NCI-H1436 treated with DMSO at 0.1 percent for 48 hours (cell line): ENCODE data around the gene SYNE2.
"Not testable (repeated sequence)": the region's sequence is repeated elsewhere in the genome, so short reads cannot be mapped to it uniquely, and the experiment has no call there.

Source experiments
- DNase-seq: peaks from one replicate; lab custom pipeline; 2025; lab: John Stamatoyannopoulos, UW

The SYNE2 gene, protein sequence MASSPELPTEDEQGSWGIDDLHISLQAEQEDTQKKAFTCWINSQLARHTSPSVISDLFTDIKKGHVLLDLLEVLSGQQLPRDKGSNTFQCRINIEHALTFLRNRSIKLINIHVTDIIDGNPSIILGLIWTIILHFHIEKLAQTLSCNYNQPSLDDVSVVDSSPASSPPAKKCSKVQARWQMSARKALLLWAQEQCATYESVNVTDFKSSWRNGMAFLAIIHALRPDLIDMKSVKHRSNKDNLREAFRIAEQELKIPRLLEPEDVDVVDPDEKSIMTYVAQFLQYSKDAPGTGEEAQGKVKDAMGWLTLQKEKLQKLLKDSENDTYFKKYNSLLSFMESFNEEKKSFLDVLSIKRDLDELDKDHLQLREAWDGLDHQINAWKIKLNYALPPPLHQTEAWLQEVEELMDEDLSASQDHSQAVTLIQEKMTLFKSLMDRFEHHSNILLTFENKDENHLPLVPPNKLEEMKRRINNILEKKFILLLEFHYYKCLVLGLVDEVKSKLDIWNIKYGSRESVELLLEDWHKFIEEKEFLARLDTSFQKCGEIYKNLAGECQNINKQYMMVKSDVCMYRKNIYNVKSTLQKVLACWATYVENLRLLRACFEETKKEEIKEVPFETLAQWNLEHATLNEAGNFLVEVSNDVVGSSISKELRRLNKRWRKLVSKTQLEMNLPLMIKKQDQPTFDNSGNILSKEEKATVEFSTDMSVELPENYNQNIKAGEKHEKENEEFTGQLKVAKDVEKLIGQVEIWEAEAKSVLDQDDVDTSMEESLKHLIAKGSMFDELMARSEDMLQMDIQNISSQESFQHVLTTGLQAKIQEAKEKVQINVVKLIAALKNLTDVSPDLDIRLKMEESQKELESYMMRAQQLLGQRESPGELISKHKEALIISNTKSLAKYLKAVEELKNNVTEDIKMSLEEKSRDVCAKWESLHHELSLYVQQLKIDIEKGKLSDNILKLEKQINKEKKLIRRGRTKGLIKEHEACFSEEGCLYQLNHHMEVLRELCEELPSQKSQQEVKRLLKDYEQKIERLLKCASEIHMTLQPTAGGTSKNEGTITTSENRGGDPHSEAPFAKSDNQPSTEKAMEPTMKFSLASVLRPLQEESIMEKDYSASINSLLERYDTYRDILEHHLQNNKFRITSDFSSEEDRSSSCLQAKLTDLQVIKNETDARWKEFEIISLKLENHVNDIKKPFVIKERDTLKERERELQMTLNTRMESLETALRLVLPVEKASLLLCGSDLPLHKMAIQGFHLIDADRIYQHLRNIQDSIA (N-terminal part only)

GRCh38 chr14:63852817-63853731, at the start of gene SYNE2:
SYNE2 (plus strand) TSS chr14:63853004; CDS start chr14:63909149, 56,145 bp downstream.
- no peak for DNase-seq

GRCh38 chr14:63803221-63803791, 49.5 kb upstream of the SYNE2 start:
- DNase-seq, result not testable (repeated sequence)

DNA sequence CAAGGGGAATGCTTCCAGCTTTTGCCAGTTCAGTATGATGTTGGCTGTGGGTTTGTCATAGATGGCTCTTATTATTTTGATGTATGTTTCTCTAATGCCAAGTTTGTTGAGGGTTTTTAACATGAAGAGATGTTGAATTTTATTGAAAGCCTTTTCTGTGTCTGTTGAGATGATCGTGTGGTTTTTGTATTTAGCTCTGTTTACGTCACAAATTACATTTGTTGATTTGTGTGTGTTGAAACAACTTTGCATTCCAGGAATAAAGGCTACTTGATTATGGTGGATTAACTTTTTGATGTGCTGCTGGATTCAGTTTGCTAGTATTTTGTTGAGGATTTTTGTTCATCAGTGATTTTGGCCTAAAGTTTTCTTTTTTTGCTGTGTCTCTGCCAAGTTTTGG, 46.7 kb upstream of the SYNE2 start:
- DNase-seq, result not testable (repeated sequence)

DNA sequence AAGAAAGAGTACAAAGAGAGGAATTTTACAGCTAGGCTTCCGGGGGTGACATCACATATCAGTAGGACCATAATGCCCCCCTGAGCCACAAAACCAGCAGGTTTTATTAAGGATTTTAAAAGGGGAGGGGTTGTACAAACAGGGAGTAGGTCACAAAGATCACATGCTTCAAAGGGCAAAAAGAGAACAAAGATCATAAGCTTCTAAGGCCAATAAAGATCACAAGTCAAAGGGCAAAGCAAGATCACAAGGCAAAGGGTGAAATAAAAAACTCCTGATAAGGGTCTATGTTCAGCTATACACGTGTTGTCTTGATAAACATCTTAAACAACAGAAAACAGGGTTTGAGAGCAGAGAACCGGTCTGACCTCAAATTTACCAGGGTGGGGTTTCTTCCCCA, 41.1 kb upstream of the SYNE2 start:
- not testable (repeated sequence) for DNase-seq

GRCh38 chr14:63833728-63834127, 19.1 kb upstream of the SYNE2 start:
- no peak for DNase-seq

DNA sequence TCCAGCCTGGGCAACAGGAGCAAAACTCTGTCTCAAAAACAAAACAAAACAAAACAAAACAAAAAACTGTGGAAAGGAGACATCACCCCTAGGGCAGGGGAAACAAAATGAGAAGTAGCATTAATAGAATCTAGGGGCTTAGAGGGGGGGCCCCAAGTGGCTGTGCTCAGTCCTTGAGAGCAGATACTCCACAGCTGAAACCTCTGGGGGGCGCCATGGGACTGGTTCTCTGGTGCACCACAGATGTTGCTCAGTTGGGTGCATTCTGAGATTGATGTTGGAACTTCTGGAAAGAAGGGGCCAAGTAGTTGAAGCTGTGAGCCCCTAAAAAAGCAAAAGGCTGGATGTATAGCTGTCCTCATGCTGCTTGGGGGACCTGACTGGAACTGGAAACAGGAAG, 11.8 kb upstream of the SYNE2 start:
- no peak for DNase-seq

GRCh38 chr14:63843796-63844195, 9.0 kb upstream of the SYNE2 start:
- DNase-seq, result no peak

- DNase-seq, result no peak
These were observed 3.9 kb upstream of the SYNE2 start for GRCh38 chr14:63848890-63849289.

GRCh38 chr14:63852271-63852816, 460 bp upstream of the SYNE2 start:
- peak; percentile 19 for DNase-seq

- no peak for DNase-seq
These were observed 1.1 kb downstream of the SYNE2 start for GRCh38 chr14:63853831-63854293.

DNA sequence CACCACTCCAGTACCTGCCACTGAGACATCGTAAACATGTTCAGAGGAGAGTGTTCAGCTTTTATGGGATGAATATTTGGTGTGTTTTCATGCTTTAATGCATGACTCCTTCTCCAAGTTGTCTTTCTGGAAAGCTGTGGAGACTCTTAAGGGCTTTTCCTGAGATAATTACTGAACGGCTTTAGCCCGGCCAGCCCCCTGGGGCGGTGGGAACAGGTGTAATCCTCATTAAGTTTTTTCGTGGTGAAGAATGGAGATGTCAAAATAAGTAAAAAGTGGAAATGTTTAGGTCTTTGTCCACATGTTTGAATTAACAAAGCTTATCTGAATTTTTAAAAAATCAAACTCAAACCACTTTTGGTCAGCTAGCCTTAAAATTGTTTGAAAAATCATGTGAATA, 1.5 kb downstream of the SYNE2 start:
- DNase-seq, result no peak

- no peak for DNase-seq
These were observed 2.5 kb downstream of the SYNE2 start for GRCh38 chr14:63855281-63855680.

GRCh38 chr14:63857466-63858030, 4.7 kb downstream of the SYNE2 start:
- DNase-seq, result no peak

GRCh38 chr14:63860146-63860545, 7.3 kb downstream of the SYNE2 start:
- DNase-seq, result no peak

- no peak for DNase-seq
These were observed 9.4 kb downstream of the SYNE2 start for GRCh38 chr14:63862163-63862562.

- no peak for DNase-seq
These were observed 10.2 kb downstream of the SYNE2 start for GRCh38 chr14:63863004-63863403.

GRCh38 chr14:63864775-63865174, 12.0 kb downstream of the SYNE2 start:
- DNase-seq, result not testable (repeated sequence)

GRCh38 chr14:63867933-63868921, 15.4 kb downstream of the SYNE2 start:
- no peak for DNase-seq
